ENCODE results near the gene PHYKPL. TPM values are rescaled to one million over a fixed set of nuclear protein-coding genes. Genes with fewer than 3 reads are reported as not detected.

The PHYKPL gene
- total and polyA plus RNA-seq, 2 of the 8 experiments (the other 6 are each of a cell fraction or from before 2014, with no cell fraction given) = 25.1 to 32.1 TPM

- Histone ChIP-seq H4K20me1 (replicated peaks in 1 of 2; ENCODE audit: control insufficient read depth in 1 of 2, insufficient read depth in 2 of 2, low read length in 2 of 2) (peaks cover 56 to 61% of the 10 kb centered on the region in 2 experiments), H3K36me3 (ENCODE audit: control insufficient read depth in 2 of 4, insufficient read depth in 4 of 4, low read length in 3 of 4) (peaks cover 57 to 99% (median 73%) of the 10 kb centered on the region in 4 experiments)
Measured at GRCh38 chr5:178210686-178211085, 21.9 kb downstream of the PHYKPL start.

More at GRCh38 chr5:178210686-178211085, 21.9 kb downstream of the PHYKPL start:
- Histone ChIP-seq H3K4ac (replicated peaks; ENCODE audit: insufficient read length, low read depth, low read length) (no peak overlapping the region), H3K56ac (replicated peaks; ENCODE audit: insufficient read length, low read depth, low read length) (no peak overlapping the region), H3K23me2 (ENCODE audit: low read depth, low read length) (peaks cover 2% of the 10 kb centered on the region), H3K9ac (replicated peaks in 1 of 4; ENCODE audit: extremely low read depth in 1 of 4, low read depth in 3 of 4, low read length in 3 of 4) (no peak overlapping the region), H3K27ac (ENCODE audit: low read depth, low read length) (no peak overlapping the region), H3K23ac (ENCODE audit: insufficient read length) (no peak overlapping the region), H2BK5ac (ENCODE audit: low read depth, low read length) (no peak overlapping the region), H3K79me2 (ENCODE audit: control insufficient read depth in 1 of 2, insufficient read depth in 2 of 2, low read length in 2 of 2) (peaks cover 14 to 35% of the 10 kb centered on the region in 2 experiments), H2BK15ac (ENCODE audit: low read length) (no peak overlapping the region), H2BK120ac (replicated peaks; ENCODE audit: low read depth, low read length) (no peak overlapping the region), H3K79me1 (ENCODE audit: low read depth, low read length) (peaks cover 22% of the 10 kb centered on the region), H2AK5ac (ENCODE audit: low read depth, low read length) (no peak overlapping the region), H4K5ac (ENCODE audit: insufficient read length, low read depth, low read length) (no peak overlapping the region), H2BK20ac (ENCODE audit: low read length) (no peak overlapping the region), H2AFZ (ENCODE audit: low read length) (no peak overlapping the region), H3K9me3 (ENCODE audit: insufficient read depth in 2 of 2, low read depth in 1 of 2, low read length in 1 of 2) (no peaks in the 10 kb centered on the region), H3K18ac (ENCODE audit: extremely low read depth, low read length) (no peak overlapping the region), H4K8ac (ENCODE audit: extremely low read depth, insufficient read depth, low read length) (no peak overlapping the region), H3K4me1 (replicated peaks in 1 of 4; ENCODE audit: control insufficient read depth in 3 of 4, insufficient read depth in 4 of 4, low read length in 3 of 4) (peaks cover 0 to 9% (median 4%) of the 10 kb centered on the region in 4 experiments; a peak in 6 of 7 replicates), H2BK12ac (ENCODE audit: low read depth, low read length) (no peak overlapping the region), H3K27me3 (replicated peaks in 1 of 4; ENCODE audit: control insufficient read depth in 3 of 4, extremely low read depth in 1 of 4, insufficient read depth in 3 of 4, low read length in 3 of 4) (no peaks in the 10 kb centered on the region), H3K14ac (ENCODE audit: insufficient read length) (no peak overlapping the region), H3K4me2 (ENCODE audit: insufficient read depth in 1 of 2, low read depth in 2 of 2, low read length in 2 of 2) (no peak overlapping the region), H4K91ac (replicated peaks; ENCODE audit: insufficient read length, low read length) (no peak overlapping the region), H3K4me3 (ENCODE audit: extremely low read depth in 1 of 4, insufficient read depth in 2 of 4, low read depth in 3 of 4, low read length in 4 of 4) (no peak overlapping the region)
- no peak for FAIRE-seq
- TF ChIP-seq TCF12 (IDR thresholded peaks at IDR 0.05; ENCODE audit: low read depth, low read length) (no peak), CBX8 (IDR thresholded peaks at IDR 0.05; ENCODE audit: borderline replicate concordance, low read depth, low read length) (no peak)
- TF ChIP-seq, protein P1, sequence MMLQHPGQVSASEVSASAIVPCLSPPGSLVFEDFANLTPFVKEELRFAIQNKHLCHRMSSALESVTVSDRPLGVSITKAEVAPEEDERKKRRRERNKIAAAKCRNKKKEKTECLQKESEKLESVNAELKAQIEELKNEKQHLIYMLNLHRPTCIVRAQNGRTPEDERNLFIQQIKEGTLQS (IDR thresholded peaks at IDR 0.05; ENCODE audit: insufficient read depth, low read depth, low read length) = no peak
- no peak for DNase-seq (ENCODE audit: low read depth in 1 of 2, low spot score in 2 of 2)
- POLR2A ChIA-PET (ENCODE audit: partially characterized antibody) = interaction anchor here (0.8 to 31.3 kb wide), 7 partner anchors 19 to 135 kb away, joined by 3 to 985 read pairs (median 4); partner anchors contain the start of genes GMCL2, NHP2 and PHYKPL
- CTCF ChIA-PET (ENCODE audit: partially characterized antibody) = interaction anchor here (1.0 to 1.4 kb wide), 5 partner anchors 10 to 63 kb away, joined by 3 to 4 read pairs (median 4); no protein-coding TSS in a partner anchor
- WGBS, 2 experiments (ENCODE audit: extremely low coverage in 1 of 2, insufficient coverage in 1 of 2, insufficient read length in 1 of 2, insufficient replicate concordance in 2 of 2, low coverage in 1 of 2, low lambda C conversion rate in 2 of 2, missing lambda C conversion rate in 1 of 2) = 99% methylated on average over 5 of the region's 5 CpGs; no CpG with 5 or more reads in 1 of the 2 experiments
